GM11168 (cell line): ENCODE data around the gene FAAP24.
"Not testable (repeated sequence)": the region's sequence is repeated elsewhere in the genome, so short reads cannot be mapped to it uniquely, and the experiment has no call there.

Source experiments
- in situ Hi-C: fragments of 300-500 bp; cut with MboI; formaldehyde crosslinking; loops from one replicate; pipeline ENCODE4 v1.12.0; 2022; ENCODE audit warnings: low sequenced_read_pairs; ENCODE audit not compliant: unreplicated experiment

Gene FAAP24

GRCh38 chr19:32971715-32972540, at the start of gene FAAP24, which contains the start of gene CEP89:
Gene FAAP24, plus strand, starts transcription at chr19:32972242. Its CDS starts 955 bp downstream, at chr19:32973197.
Gene CEP89, minus strand, starts transcription at chr19:32971958. Its CDS starts 84 bp downstream, at chr19:32971874.
- in situ Hi-C loops = no loop called here

- in situ Hi-C loops = no loop called here
These were observed 47.8 kb upstream of the FAAP24 start for GRCh38 chr19:32924200-32924599.

- in situ Hi-C loops = no loop called here
These were observed 43.2 kb upstream of the FAAP24 start for GRCh38 chr19:32928806-32929205.

GRCh38 chr19:32930567-32930966, 41.5 kb upstream of the FAAP24 start:
- in situ Hi-C loops = no loop called here

GRCh38 chr19:32933571-32933970, 38.5 kb upstream of the FAAP24 start:
- in situ Hi-C loops = no loop called here

- in situ Hi-C loops = no loop called here
These were observed 36.4 kb upstream of the FAAP24 start for GRCh38 chr19:32935629-32936028.

GRCh38 chr19:32936065-32936464, 36.0 kb upstream of the FAAP24 start:
- in situ Hi-C loops = no loop called here

GRCh38 chr19:32941273-32941672, 30.8 kb upstream of the FAAP24 start:
- in situ Hi-C loops = not testable (repeated sequence)

GRCh38 chr19:32945260-32945659, 26.8 kb upstream of the FAAP24 start:
- in situ Hi-C loops = no loop called here

GRCh38 chr19:32966750-32967149, 5.3 kb upstream of the FAAP24 start:
- in situ Hi-C loops = no loop called here

- in situ Hi-C loops = no loop called here
These were observed 2.5 kb upstream of the FAAP24 start for GRCh38 chr19:32969549-32969948.

- in situ Hi-C loops = no loop called here
These were observed 938 bp upstream of the FAAP24 start for GRCh38 chr19:32971012-32971595.

GRCh38 chr19:32976223-32976805, 4.3 kb downstream of the FAAP24 start:
- in situ Hi-C loops = no loop called here

- in situ Hi-C loops = no loop called here
These were observed 5.2 kb downstream of the FAAP24 start for GRCh38 chr19:32977280-32977679.

GRCh38 chr19:32977813-32978212, 5.8 kb downstream of the FAAP24 start:
- in situ Hi-C loops = not testable (repeated sequence)

- in situ Hi-C loops = not testable (repeated sequence)
These were observed 7.8 kb downstream of the FAAP24 start for GRCh38 chr19:32979807-32980206.

- in situ Hi-C loops = not testable (repeated sequence)
These were observed 10.4 kb downstream of the FAAP24 start for GRCh38 chr19:32982488-32982887.

- in situ Hi-C loops = not testable (repeated sequence)
These were observed 16.2 kb downstream of the FAAP24 start for GRCh38 chr19:32988254-32988653.

- in situ Hi-C loops = no loop called here
These were observed 16.7 kb downstream of the FAAP24 start for GRCh38 chr19:32988724-32989123.

GRCh38 chr19:32995966-32996365, 23.9 kb downstream of the FAAP24 start:
- in situ Hi-C loops = not testable (repeated sequence)

GRCh38 chr19:32997061-32997464, 25.0 kb downstream of the FAAP24 start:
- in situ Hi-C loops = not testable (repeated sequence)
